Ascending aorta (tissue), 2 donors: ENCODE measurements around the gene MTCL1. TPM values are rescaled to one million over a fixed set of nuclear protein-coding genes. Genes with fewer than 3 reads are reported as not detected.

Source experiments
- DNase-seq, 2 donors: peaks; one replicate each; pipeline ENCODE4 v3.0.0-alpha.2; 2019; ENCODE audit warnings: low spot score in 2 of 2
- H3K27ac ChIP-seq, 2 donors: fragments of 200-600 bp; sonication (generic); one replicate each; pipeline ENCODE4 v1.5.1; 2016 to 2017; ENCODE audit warnings: mild to moderate bottlenecking in 1 of 2
- H3K27me3 ChIP-seq: fragments of 200-600 bp; sonication (generic); one replicate; pipeline ENCODE4 v1.5.1; 2017
- H3K36me3 ChIP-seq, 2 donors: fragments of 200-600 bp; sonication (generic); one replicate each; pipeline ENCODE4 v1.5.1; 2016
- H3K4me1 ChIP-seq, 2 donors: fragments of 200-600 bp; sonication (generic); one replicate each; pipeline ENCODE4 v1.5.1; 2016 to 2017; ENCODE audit warnings: mild to moderate bottlenecking in 1 of 2
- H3K4me3 ChIP-seq, 2 donors: fragments of 200-600 bp; sonication (generic); one replicate each; pipeline ENCODE4 v1.5.1; 2016 to 2017; ENCODE audit warnings: mild to moderate bottlenecking in 1 of 2
- H3K9me3 ChIP-seq, 2 donors: fragments of 200-600 bp; sonication (generic); one replicate each; pipeline ENCODE4 v1.5.1; 2016
- CTCF ChIP-seq, 3 experiments: fragments of 200-600 bp in 2 of 3; fragments of 450-650 bp in 1 of 3; sonication (generic) in 2 of 3; IDR thresholded peaks; one replicate each; pipeline ENCODE4 v1.5.1; 2016 to 2019; ENCODE audit warnings: antibody characterized with exemption in 3 of 3, mild to moderate bottlenecking in 1 of 3, moderate library complexity in 1 of 3
- intact Hi-C: fragments of 100-400 bp; cut with DNase I; formaldehyde crosslinking; loops from one replicate; pipeline ENCODE4 v1.15.1; 2023
- total RNA-seq: library from RNA; depleted of rRNA; stranded (reverse); fragments of >200 nt; gene quantifications from one replicate; pipeline ENCODE4 v1.1.0, GENCODE V29; 2016

Gene MTCL1
- total RNA-seq, 1 donor from 2014 or later: 105 TPM

- Histone ChIP-seq H3K36me3 (no peaks in the 10 kb centered on the region), H3K27ac (no peak overlapping the region), H3K4me3 (no peak overlapping the region), H3K4me1 (no peaks in the 10 kb centered on the region), H3K9me3 (no peaks in the 10 kb centered on the region), H3K27me3 (no peaks in the 10 kb centered on the region)
- TF ChIP-seq CTCF (IDR thresholded peaks at IDR 0.05): no peak
- DNase-seq: no peak
- intact Hi-C loops: no loop called here
Measured at GRCh38 chr18:8744656-8745055, 39.3 kb downstream of the MTCL1 start.

GRCh38 chr18:8745355-8746014 lies 40.1 kb downstream of the MTCL1 start:
- no peak for DNase-seq
- TF ChIP-seq CTCF (IDR thresholded peaks at IDR 0.05): no peak
- H3K27me3 ChIP-seq: no peaks in the 10 kb centered on the region
- H3K36me3 ChIP-seq: no peaks in the 10 kb centered on the region
- H3K9me3 ChIP-seq: no peaks in the 10 kb centered on the region
- intact Hi-C loops: no loop called here
- H3K4me3 ChIP-seq: no peak overlapping the region
- H3K4me1 ChIP-seq: no peaks in the 10 kb centered on the region
- no peak overlapping the region for H3K27ac ChIP-seq

GRCh38 chr18:8747440-8747937 lies 42.1 kb downstream of the MTCL1 start:
- Histone ChIP-seq H3K4me1 (no peaks in the 10 kb centered on the region), H3K4me3 (no peak overlapping the region), H3K36me3 (no peaks in the 10 kb centered on the region), H3K27ac (no peak overlapping the region), H3K27me3 (no peaks in the 10 kb centered on the region), H3K9me3 (no peaks in the 10 kb centered on the region)
- no peak for DNase-seq
- intact Hi-C loops: no loop called here
- TF ChIP-seq CTCF (IDR thresholded peaks at IDR 0.05): no peak

GRCh38 chr18:8749492-8749891 lies 44.1 kb downstream of the MTCL1 start:
- Histone ChIP-seq H3K36me3 (no peaks in the 10 kb centered on the region), H3K4me1 (no peaks in the 10 kb centered on the region), H3K27ac (no peak overlapping the region), H3K4me3 (no peak overlapping the region), H3K9me3 (no peaks in the 10 kb centered on the region), H3K27me3 (no peaks in the 10 kb centered on the region)
- no peak for DNase-seq
- no peak for TF ChIP-seq CTCF (IDR thresholded peaks at IDR 0.05)
- intact Hi-C loops: no loop called here

GRCh38 chr18:8750954-8751415 lies 45.6 kb downstream of the MTCL1 start:
- intact Hi-C loops: no loop called here
- no peak overlapping the region for H3K4me3 ChIP-seq
- H3K36me3 ChIP-seq: no peaks in the 10 kb centered on the region
- H3K27me3 ChIP-seq: no peaks in the 10 kb centered on the region
- no peaks in the 10 kb centered on the region for H3K9me3 ChIP-seq
- no peaks in the 10 kb centered on the region for H3K4me1 ChIP-seq
- no peak overlapping the region for H3K27ac ChIP-seq
- TF ChIP-seq CTCF (IDR thresholded peaks at IDR 0.05): no peak
- no peak for DNase-seq
